SU-DHL-6 (cell line): Measurements from ENCODE around the gene TTC22.

ENCODE experiments used
- H2AFZ ChIP-seq: fragments of 200-600 bp; sonication (generic); 2 replicates; pipeline ENCODE4 v1.6.1; 2014; ENCODE audit warnings: low read depth, mild to moderate bottlenecking, moderate library complexity, mixed read lengths, antibody characterized with exemption, low read length; ENCODE audit not compliant: severe bottlenecking
- H3F3A ChIP-seq: fragments of 200-600 bp; shearing (Covaris generic); 2 replicates; pipeline ENCODE4 v1.6.0; 2016; ENCODE audit warnings: antibody characterized with exemption, mild to moderate bottlenecking; ENCODE audit not compliant: insufficient read depth
- H3K27ac ChIP-seq: fragments of 200-600 bp; sonication (generic); 2 replicates; pipeline ENCODE4 v1.5.1; 2016; ENCODE audit warnings: low read depth, mild to moderate bottlenecking, low read length, moderate library complexity, mixed read lengths
- H3K27me3 ChIP-seq: fragments of 200-600 bp; sonication (generic), shearing (Covaris generic); 2 replicates; pipeline ENCODE4 v1.6.0; 2014; ENCODE audit warnings: mild to moderate bottlenecking, low read length
- H3K36me3 ChIP-seq: fragments of 200-600 bp; sonication (generic); 2 replicates; pipeline ENCODE4 v1.6.1; 2014; ENCODE audit warnings: mild to moderate bottlenecking, low read length, mixed read lengths
- H3K4me2 ChIP-seq: fragments of 300-600, 200-600 bp; shearing (Covaris generic), sonication (generic); 2 replicates; pipeline ENCODE4 v1.6.0; 2014; ENCODE audit warnings: low read length, low read depth, mild to moderate bottlenecking; ENCODE audit not compliant: poor library complexity, severe bottlenecking
- H3K4me3 ChIP-seq: fragments of 200-600 bp; sonication (generic); 2 replicates; pipeline ENCODE4 v1.5.1; 2014; ENCODE audit warnings: antibody characterized with exemption, low read length, mild to moderate bottlenecking, mixed read lengths; ENCODE audit not compliant: insufficient read depth, poor library complexity, severe bottlenecking
- H3K79me2 ChIP-seq: fragments of 200-600 bp; sonication (generic); 2 replicates; pipeline ENCODE4 v1.6.1; 2014; ENCODE audit warnings: mild to moderate bottlenecking, low read length, moderate library complexity; ENCODE audit not compliant: insufficient read depth
- H3K9ac ChIP-seq: fragments of 200-600 bp; sonication (generic); 2 replicates; pipeline ENCODE4 v1.7.0; 2014; ENCODE audit warnings: mild to moderate bottlenecking, low read length
- H3K9me2 ChIP-seq: fragments of 200-600 bp; sonication (generic); replicated peaks from 2 replicates; pipeline ENCODE4 v1.6.1; 2014; ENCODE audit warnings: low read length; ENCODE audit not compliant: insufficient read depth
- H3K9me3 ChIP-seq: fragments of 200-600 bp; sonication (generic); 2 replicates; pipeline ENCODE4 v1.6.1; 2014; ENCODE audit warnings: low read length, mixed read lengths; ENCODE audit not compliant: insufficient read depth
- H4K20me1 ChIP-seq: fragments of 200-600 bp; sonication (generic); 2 replicates; pipeline ENCODE4 v1.6.1; 2014; ENCODE audit warnings: low read depth, mild to moderate bottlenecking, antibody characterized with exemption, low read length, moderate library complexity, mixed read lengths
- EZH2phosphoT487 ChIP-seq: fragments of 200-600 bp; sonication (generic), shearing (Covaris generic); conservative IDR thresholded peaks from 2 replicates; pipeline ENCODE4 v1.6.1; 2018; ENCODE audit warnings: mild to moderate bottlenecking, antibody characterized with exemption, low read length, moderate library complexity, mixed read lengths
- TF ChIP-seq, protein P1 (sequence below): fragments of 200-600 bp; sonication (generic); IDR thresholded peaks from one replicate; pipeline ENCODE4 v1.5.1; 2017; ENCODE audit warnings: antibody characterized with exemption, mild to moderate bottlenecking, low read length, moderate library complexity; ENCODE audit not compliant: insufficient read depth, poor library complexity, severe bottlenecking

Gene TTC22

GRCh38 chr1:54754045-54754444 lies 47.1 kb downstream of the TTC22 start:
- H3K9me3 ChIP-seq = no peaks in the 10 kb centered on the region
- H3K36me3 ChIP-seq = no peaks in the 10 kb centered on the region
- H3K27me3 ChIP-seq = no peaks in the 10 kb centered on the region
- no peak for TF ChIP-seq EZH2phosphoT487
- TF ChIP-seq, protein P1, sequence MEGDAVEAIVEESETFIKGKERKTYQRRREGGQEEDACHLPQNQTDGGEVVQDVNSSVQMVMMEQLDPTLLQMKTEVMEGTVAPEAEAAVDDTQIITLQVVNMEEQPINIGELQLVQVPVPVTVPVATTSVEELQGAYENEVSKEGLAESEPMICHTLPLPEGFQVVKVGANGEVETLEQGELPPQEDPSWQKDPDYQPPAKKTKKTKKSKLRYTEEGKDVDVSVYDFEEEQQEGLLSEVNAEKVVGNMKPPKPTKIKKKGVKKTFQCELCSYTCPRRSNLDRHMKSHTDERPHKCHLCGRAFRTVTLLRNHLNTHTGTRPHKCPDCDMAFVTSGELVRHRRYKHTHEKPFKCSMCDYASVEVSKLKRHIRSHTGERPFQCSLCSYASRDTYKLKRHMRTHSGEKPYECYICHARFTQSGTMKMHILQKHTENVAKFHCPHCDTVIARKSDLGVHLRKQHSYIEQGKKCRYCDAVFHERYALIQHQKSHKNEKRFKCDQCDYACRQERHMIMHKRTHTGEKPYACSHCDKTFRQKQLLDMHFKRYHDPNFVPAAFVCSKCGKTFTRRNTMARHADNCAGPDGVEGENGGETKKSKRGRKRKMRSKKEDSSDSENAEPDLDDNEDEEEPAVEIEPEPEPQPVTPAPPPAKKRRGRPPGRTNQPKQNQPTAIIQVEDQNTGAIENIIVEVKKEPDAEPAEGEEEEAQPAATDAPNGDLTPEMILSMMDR = no peak
- H4K20me1 ChIP-seq = no peaks in the 10 kb centered on the region; the same call in 1 of the 2 replicates
- H3K4me2 ChIP-seq = no peak overlapping the region
- no peak overlapping the region for H3K4me3 ChIP-seq
- no peaks in the 10 kb centered on the region for H3F3A ChIP-seq
- no peak overlapping the region for H3K27ac ChIP-seq
- no peaks in the 10 kb centered on the region for H3K79me2 ChIP-seq
- no peaks in the 10 kb centered on the region for H3K9me2 ChIP-seq
- no peak overlapping the region for H2AFZ ChIP-seq
- no peak overlapping the region for H3K9ac ChIP-seq

- Histone ChIP-seq H4K20me1 (no peaks in the 10 kb centered on the region; the same call in 1 of the 2 replicates), H3K27me3 (no peaks in the 10 kb centered on the region), H3K79me2 (no peaks in the 10 kb centered on the region), H3K4me2 (no peak overlapping the region), H2AFZ (no peak overlapping the region), H3K4me3 (no peak overlapping the region), H3K9me3 (no peaks in the 10 kb centered on the region), H3F3A (no peaks in the 10 kb centered on the region), H3K9me2 (no peaks in the 10 kb centered on the region), H3K36me3 (no peaks in the 10 kb centered on the region), H3K9ac (no peak overlapping the region), H3K27ac (no peak overlapping the region)
- TF ChIP-seq, protein P1 = no peak
- TF ChIP-seq EZH2phosphoT487 = no peak
Measured at GRCh38 chr1:54751426-54751825, 49.7 kb downstream of the TTC22 start.

- Histone ChIP-seq H3K9me3 (no peaks in the 10 kb centered on the region), H3F3A (no peaks in the 10 kb centered on the region), H3K9ac (no peak overlapping the region), H3K27me3 (no peaks in the 10 kb centered on the region), H3K4me3 (no peak overlapping the region), H3K27ac (no peak overlapping the region), H3K36me3 (no peaks in the 10 kb centered on the region), H3K4me2 (no peak overlapping the region), H2AFZ (no peak overlapping the region), H3K9me2 (no peaks in the 10 kb centered on the region), H3K79me2 (no peaks in the 10 kb centered on the region), H4K20me1 (no peaks in the 10 kb centered on the region; the same call in 1 of the 2 replicates)
- TF ChIP-seq, protein P1 = no peak
- TF ChIP-seq EZH2phosphoT487 = no peak
Measured at GRCh38 chr1:54750596-54750995, 50.5 kb downstream of the TTC22 start.
